ENCODE data around the gene PRKN. TPM values are rescaled to one million over a fixed set of nuclear protein-coding genes. Genes with fewer than 3 reads are reported as not detected.
A peak's percentile ranks its signal among the peaks of the same experiment; 100 is the strongest.

PRKN gene
- total and polyA plus RNA-seq, 2 experiments from 2014 or later, result 0.10 to 0.84 TPM

- H3K27me3 ChIP-seq (ENCODE audit: insufficient read depth), result no peaks in the 10 kb centered on the region
These were observed 818.7 kb downstream of the PRKN start for GRCh38 chr6:161908872-161909271.

GRCh38 chr6:161906571-161906970, 821.0 kb downstream of the PRKN start:
- Mint-ChIP-seq H3K4me1 (peaks cover 23% of the 10 kb centered on the region), H3K4me3 (no peak overlapping the region), H3K27me3 (ENCODE audit: insufficient read depth, low read depth, poor library complexity) (peaks cover 6% of the 10 kb centered on the region), H3K27ac (no peak overlapping the region), H3K9me3 (no peaks in the 10 kb centered on the region), H3K36me3 (ENCODE audit: low read depth) (no peaks in the 10 kb centered on the region; the same call in 2 of the 3 replicates)
- Histone ChIP-seq H3K36me3 (ENCODE audit: insufficient read depth) (no peaks in the 10 kb centered on the region), H4K20me1 (replicated peaks; ENCODE audit: insufficient read depth) (no peaks in the 10 kb centered on the region), H3K4me1 (ENCODE audit: insufficient read depth) (peaks cover 5% of the 10 kb centered on the region; the same call in 1 of the 2 replicates), H3K27ac (ENCODE audit: low read depth) (no peak overlapping the region), H3K79me2 (replicated peaks; ENCODE audit: insufficient read depth) (no peaks in the 10 kb centered on the region), H3K4me2 (no peak overlapping the region), H3F3A (replicated peaks; ENCODE audit: low read depth) (no peaks in the 10 kb centered on the region), H3K27me3 (ENCODE audit: insufficient read depth) (no peaks in the 10 kb centered on the region), H3K4me3 (no peak overlapping the region), H2AFZ (no peak overlapping the region), H3K9me2 (ENCODE audit: insufficient read depth) (0 out of 2 replicates have a peak, but pooled peaks cover 3% of the 10 kb centered on the region)
- no peak for ATAC-seq
- DNase-seq (ENCODE audit: low spot score), result no peak
- TF ChIP-seq CTCF (conservative IDR thresholded peaks at IDR 0.05; ENCODE audit: low read depth in 2 of 2) (no peak), STAT1 (IDR thresholded peaks at IDR 0.05; ENCODE audit: unreplicated experiment) (no peak), JUNB (IDR thresholded peaks at IDR 0.05; ENCODE audit: unreplicated experiment) (no peak), POLR2AphosphoS5 (IDR thresholded peaks at IDR 0.05; ENCODE audit: low read depth) (no peak), ZNF114 (CRISPR knock-in tag; IDR thresholded peaks at IDR 0.05) (no peak), EZH2 (IDR thresholded peaks at IDR 0.05; ENCODE audit: low read depth, unreplicated experiment) (no peak), CREB1 (CRISPR knock-in tag; IDR thresholded peaks at IDR 0.05; ENCODE audit: low read depth) (no peak), NANOG (IDR thresholded peaks at IDR 0.05; ENCODE audit: borderline replicate concordance) (no peak), EZH2phosphoT487 (IDR thresholded peaks at IDR 0.05; ENCODE audit: unreplicated experiment) (no peak)
- TF ChIP-seq, protein P1, sequence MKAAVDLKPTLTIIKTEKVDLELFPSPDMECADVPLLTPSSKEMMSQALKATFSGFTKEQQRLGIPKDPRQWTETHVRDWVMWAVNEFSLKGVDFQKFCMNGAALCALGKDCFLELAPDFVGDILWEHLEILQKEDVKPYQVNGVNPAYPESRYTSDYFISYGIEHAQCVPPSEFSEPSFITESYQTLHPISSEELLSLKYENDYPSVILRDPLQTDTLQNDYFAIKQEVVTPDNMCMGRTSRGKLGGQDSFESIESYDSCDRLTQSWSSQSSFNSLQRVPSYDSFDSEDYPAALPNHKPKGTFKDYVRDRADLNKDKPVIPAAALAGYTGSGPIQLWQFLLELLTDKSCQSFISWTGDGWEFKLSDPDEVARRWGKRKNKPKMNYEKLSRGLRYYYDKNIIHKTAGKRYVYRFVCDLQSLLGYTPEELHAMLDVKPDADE (IDR thresholded peaks at IDR 0.05), result no peak

More at GRCh38 chr6:161908872-161909271, 818.7 kb downstream of the PRKN start:
- Histone ChIP-seq H3K4me3 (no peak overlapping the region), H3K79me2 (replicated peaks; ENCODE audit: insufficient read depth) (no peaks in the 10 kb centered on the region), H3K36me3 (ENCODE audit: insufficient read depth) (no peaks in the 10 kb centered on the region), H2AFZ (no peak overlapping the region), H3F3A (replicated peaks; ENCODE audit: low read depth) (no peaks in the 10 kb centered on the region), H3K9me2 (ENCODE audit: insufficient read depth) (0 out of 2 replicates have a peak, but pooled peaks cover 8% of the 10 kb centered on the region), H4K20me1 (replicated peaks; ENCODE audit: insufficient read depth) (no peaks in the 10 kb centered on the region), H3K4me1 (ENCODE audit: insufficient read depth) (peaks cover 5% of the 10 kb centered on the region; the same call in 1 of the 2 replicates), H3K27ac (ENCODE audit: low read depth) (no peak overlapping the region), H3K4me2 (no peak overlapping the region)
- Mint-ChIP-seq H3K4me3 (no peak overlapping the region), H3K27me3 (ENCODE audit: insufficient read depth, low read depth, poor library complexity) (peaks cover 6% of the 10 kb centered on the region), H3K27ac (0 out of 2 replicates have a peak overlapping the region, but pooled peaks have one; percentile 52), H3K4me1 (peaks cover 16% of the 10 kb centered on the region), H3K9me3 (no peaks in the 10 kb centered on the region; the same call in 2 of the 3 replicates), H3K36me3 (ENCODE audit: low read depth) (no peaks in the 10 kb centered on the region)
- DNase-seq (ENCODE audit: low spot score) (peak; percentile 26), ATAC-seq (no peak)
- TF ChIP-seq CTCF (conservative IDR thresholded peaks at IDR 0.05; ENCODE audit: low read depth in 2 of 2) (0 out of 4 replicates have a peak, but pooled peaks of 1 of the 2 experiments have one; percentile 6), NANOG (IDR thresholded peaks at IDR 0.05; ENCODE audit: borderline replicate concordance) (no peak)

Data from GM23338 (cell line).